ENCODE data around the gene PUS10.

Gene PUS10

DNA sequence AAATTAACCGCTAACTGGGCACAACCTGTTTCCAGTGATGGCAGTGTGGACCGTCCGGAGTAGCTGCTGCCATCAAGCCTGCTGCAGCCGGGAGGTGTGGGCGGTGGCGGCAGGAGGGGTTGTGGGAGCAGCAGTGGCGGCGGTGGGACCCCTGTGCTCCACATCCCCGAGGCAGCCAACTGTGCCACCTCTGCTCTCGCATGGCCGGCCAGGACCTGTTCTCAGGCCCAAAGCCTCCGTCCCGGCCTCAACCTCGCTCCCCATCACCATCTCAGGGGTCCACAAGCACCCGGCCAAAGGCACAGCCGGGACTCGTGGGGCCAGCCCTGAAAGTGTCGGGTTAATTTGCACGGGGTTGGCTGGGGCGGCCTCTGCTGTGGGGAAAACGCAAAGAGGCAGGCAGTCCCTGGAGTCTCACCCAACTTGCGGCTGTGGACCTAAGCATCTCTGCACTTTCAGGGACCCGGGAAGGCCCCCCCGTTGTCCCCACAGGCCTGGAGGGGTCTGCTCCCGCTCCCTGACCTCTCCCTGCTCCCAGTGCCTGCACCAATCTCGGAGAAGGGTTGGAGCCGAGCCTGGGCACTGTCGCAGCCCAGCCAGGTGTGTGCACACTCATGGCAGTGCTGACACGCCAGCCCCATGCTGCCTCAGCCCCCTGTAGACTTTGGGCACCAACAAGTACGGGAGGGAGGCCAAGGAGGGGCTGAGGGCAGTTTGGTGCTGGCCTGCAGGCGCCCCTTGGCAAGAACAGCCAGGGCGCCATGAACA lies 45.0 kb downstream of the PUS10 start:
- TF ChIP-seq, protein P1, sequence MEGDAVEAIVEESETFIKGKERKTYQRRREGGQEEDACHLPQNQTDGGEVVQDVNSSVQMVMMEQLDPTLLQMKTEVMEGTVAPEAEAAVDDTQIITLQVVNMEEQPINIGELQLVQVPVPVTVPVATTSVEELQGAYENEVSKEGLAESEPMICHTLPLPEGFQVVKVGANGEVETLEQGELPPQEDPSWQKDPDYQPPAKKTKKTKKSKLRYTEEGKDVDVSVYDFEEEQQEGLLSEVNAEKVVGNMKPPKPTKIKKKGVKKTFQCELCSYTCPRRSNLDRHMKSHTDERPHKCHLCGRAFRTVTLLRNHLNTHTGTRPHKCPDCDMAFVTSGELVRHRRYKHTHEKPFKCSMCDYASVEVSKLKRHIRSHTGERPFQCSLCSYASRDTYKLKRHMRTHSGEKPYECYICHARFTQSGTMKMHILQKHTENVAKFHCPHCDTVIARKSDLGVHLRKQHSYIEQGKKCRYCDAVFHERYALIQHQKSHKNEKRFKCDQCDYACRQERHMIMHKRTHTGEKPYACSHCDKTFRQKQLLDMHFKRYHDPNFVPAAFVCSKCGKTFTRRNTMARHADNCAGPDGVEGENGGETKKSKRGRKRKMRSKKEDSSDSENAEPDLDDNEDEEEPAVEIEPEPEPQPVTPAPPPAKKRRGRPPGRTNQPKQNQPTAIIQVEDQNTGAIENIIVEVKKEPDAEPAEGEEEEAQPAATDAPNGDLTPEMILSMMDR (IDR thresholded peaks at IDR 0.05), result no peak
- Histone ChIP-seq H2AFZ (no peak overlapping the region), H3K27ac (no peak overlapping the region), H3K79me2 (peaks cover 2% of the 10 kb centered on the region), H3K27me3 (ENCODE audit: control insufficient read depth, insufficient read depth, low read length) (no peaks in the 10 kb centered on the region), H3K9me3 (ENCODE audit: control insufficient read depth, low read length) (no peaks in the 10 kb centered on the region), H3K9ac (no peak overlapping the region), H3K4me1 (no peaks in the 10 kb centered on the region), H3K4me3 (ENCODE audit: low read depth, low read length) (no peak overlapping the region), H3K36me3 (ENCODE audit: control insufficient read depth, insufficient read depth, low read length) (no peaks in the 10 kb centered on the region), H3K4me2 (ENCODE audit: low read length) (no peak overlapping the region)

DNA sequence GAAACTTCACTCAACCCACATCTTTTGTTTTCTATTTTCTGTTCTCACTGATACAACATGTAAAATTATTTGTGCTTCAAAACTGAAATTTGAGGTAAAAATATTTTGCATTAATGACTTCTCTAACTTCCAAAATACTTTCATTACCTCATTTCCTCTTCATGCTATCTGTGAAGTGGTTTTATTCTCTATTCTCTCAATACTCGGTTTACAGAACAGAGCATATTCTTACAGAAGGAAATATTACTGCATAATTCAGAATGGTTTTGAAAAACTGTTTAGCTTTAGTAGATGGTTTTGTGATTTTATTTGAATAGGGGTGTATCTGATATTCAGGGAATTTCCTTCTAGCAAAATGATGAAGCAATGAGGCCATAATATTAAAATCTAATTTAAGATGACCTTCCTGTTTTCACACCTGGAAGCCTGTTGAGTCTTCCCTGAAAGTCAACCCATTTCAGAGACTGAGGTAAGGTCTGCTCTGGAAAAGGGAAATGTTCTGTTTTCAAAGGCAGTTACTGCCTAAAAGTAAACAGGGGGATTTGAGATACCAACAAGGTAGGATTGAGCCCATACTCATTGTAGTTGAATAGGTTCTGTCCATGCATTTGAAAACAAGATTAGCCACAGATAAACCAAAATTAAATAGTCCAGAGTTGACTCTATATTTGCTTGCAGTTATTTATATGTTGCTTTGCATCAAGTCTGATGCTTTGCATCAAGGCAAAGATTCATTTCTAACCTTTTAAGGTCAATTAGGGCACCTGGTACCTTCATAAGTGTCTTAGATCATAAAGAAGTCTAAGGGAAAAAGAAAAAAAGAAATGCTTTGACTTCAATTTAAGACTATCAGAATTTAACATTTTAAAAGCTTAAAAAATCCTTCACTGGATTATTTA lies 51.3 kb downstream of the PUS10 start:
- H3K9me3 ChIP-seq (ENCODE audit: control insufficient read depth, low read length), result no peaks in the 10 kb centered on the region
- H3K79me2 ChIP-seq, result no peaks in the 10 kb centered on the region
- no peak overlapping the region for H3K27ac ChIP-seq
- H3K27me3 ChIP-seq (ENCODE audit: control insufficient read depth, insufficient read depth, low read length), result no peaks in the 10 kb centered on the region
- H2AFZ ChIP-seq, result no peak overlapping the region
- no peak overlapping the region for H3K4me2 ChIP-seq (ENCODE audit: low read length)
- H3K4me3 ChIP-seq (ENCODE audit: low read depth, low read length), result no peak overlapping the region
- no peaks in the 10 kb centered on the region for H3K4me1 ChIP-seq
- TF ChIP-seq, protein P1 (IDR thresholded peaks at IDR 0.05), result no peak
- no peaks in the 10 kb centered on the region for H3K36me3 ChIP-seq (ENCODE audit: control insufficient read depth, insufficient read depth, low read length)
- H3K9ac ChIP-seq, result no peak overlapping the region

DNA sequence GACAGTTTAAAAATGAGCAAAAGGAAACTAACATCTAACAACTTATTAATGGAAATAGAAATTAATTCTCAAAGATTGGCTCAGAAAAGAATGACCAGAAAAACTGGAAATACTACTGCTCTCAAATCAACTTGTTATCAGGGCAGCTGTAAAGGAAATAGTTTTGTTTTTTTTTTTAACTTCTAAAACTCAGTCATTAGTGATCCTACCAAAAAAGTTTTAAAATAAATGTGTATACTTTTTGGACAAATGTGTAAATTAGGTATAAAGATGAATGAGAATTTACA lies 52.6 kb downstream of the PUS10 start:
- Histone ChIP-seq H3K9ac (no peak overlapping the region), H2AFZ (no peak overlapping the region), H3K4me2 (ENCODE audit: low read length) (no peak overlapping the region), H3K4me1 (no peaks in the 10 kb centered on the region), H3K79me2 (no peaks in the 10 kb centered on the region), H3K4me3 (ENCODE audit: low read depth, low read length) (no peak overlapping the region), H3K27ac (no peak overlapping the region), H3K36me3 (ENCODE audit: control insufficient read depth, insufficient read depth, low read length) (no peaks in the 10 kb centered on the region), H3K9me3 (ENCODE audit: control insufficient read depth, low read length) (no peaks in the 10 kb centered on the region), H3K27me3 (ENCODE audit: control insufficient read depth, insufficient read depth, low read length) (no peaks in the 10 kb centered on the region)
- TF ChIP-seq, protein P1 (IDR thresholded peaks at IDR 0.05), result no peak

- H3K4me2 ChIP-seq (ENCODE audit: low read length), result no peak overlapping the region
- TF ChIP-seq, protein P1 (IDR thresholded peaks at IDR 0.05), result no peak
Measured at GRCh38 chr2:60964651-60965498, 53.2 kb downstream of the PUS10 start.

More at GRCh38 chr2:60964651-60965498, 53.2 kb downstream of the PUS10 start:
- H3K4me1 ChIP-seq, result no peaks in the 10 kb centered on the region
- H3K36me3 ChIP-seq (ENCODE audit: control insufficient read depth, insufficient read depth, low read length), result no peaks in the 10 kb centered on the region
- no peak overlapping the region for H3K4me3 ChIP-seq (ENCODE audit: low read depth, low read length)
- no peaks in the 10 kb centered on the region for H3K9me3 ChIP-seq (ENCODE audit: control insufficient read depth, low read length)
- H3K27me3 ChIP-seq (ENCODE audit: control insufficient read depth, insufficient read depth, low read length), result no peaks in the 10 kb centered on the region
- no peak overlapping the region for H2AFZ ChIP-seq
- H3K27ac ChIP-seq, result no peak overlapping the region
- no peak overlapping the region for H3K9ac ChIP-seq
- no peaks in the 10 kb centered on the region for H3K79me2 ChIP-seq

Measured in parathyroid adenoma (tissue), 2 donors.